C4-2B (cell line): ENCODE data around the gene DSG2.

Source experiments
- ZFX ChIP-seq: fragments of 450-650 bp; IDR thresholded peaks from 2 replicates; pipeline ENCODE4 v1.6.1; 2017
- TF ChIP-seq, protein P1 (sequence below): fragments of 450-650 bp; conservative IDR thresholded peaks from 2 replicates; pipeline ENCODE4 v1.5.1; 2017; ENCODE audit warnings: mild to moderate bottlenecking

DNA sequence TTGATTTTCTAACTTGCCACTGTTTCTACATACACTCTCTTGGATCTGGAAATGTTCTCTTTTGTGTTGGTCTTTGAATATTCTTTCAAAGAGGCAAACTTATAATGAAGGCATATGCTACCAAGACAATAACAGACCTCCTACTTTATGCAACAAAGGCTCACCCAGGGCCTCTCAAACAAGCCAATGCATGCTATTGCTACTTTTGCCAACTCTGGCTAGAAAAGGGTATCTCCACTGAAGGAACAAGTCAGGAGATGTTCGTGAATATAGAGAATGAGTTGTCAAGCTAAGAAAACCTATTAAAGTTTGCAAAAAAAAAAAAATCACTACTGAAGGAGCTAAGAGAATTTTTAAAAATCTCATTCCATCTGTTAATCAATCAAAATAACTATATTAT lies 15.9 kb upstream of the DSG2 start:
- TF ChIP-seq, protein P1, sequence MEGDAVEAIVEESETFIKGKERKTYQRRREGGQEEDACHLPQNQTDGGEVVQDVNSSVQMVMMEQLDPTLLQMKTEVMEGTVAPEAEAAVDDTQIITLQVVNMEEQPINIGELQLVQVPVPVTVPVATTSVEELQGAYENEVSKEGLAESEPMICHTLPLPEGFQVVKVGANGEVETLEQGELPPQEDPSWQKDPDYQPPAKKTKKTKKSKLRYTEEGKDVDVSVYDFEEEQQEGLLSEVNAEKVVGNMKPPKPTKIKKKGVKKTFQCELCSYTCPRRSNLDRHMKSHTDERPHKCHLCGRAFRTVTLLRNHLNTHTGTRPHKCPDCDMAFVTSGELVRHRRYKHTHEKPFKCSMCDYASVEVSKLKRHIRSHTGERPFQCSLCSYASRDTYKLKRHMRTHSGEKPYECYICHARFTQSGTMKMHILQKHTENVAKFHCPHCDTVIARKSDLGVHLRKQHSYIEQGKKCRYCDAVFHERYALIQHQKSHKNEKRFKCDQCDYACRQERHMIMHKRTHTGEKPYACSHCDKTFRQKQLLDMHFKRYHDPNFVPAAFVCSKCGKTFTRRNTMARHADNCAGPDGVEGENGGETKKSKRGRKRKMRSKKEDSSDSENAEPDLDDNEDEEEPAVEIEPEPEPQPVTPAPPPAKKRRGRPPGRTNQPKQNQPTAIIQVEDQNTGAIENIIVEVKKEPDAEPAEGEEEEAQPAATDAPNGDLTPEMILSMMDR, result no peak
- TF ChIP-seq ZFX, result no peak
